HG03139 (cell line): ENCODE measurements around the gene CASP10.
A peak's percentile ranks its signal among the peaks of the same experiment; 100 is the strongest.
"Not testable (repeated sequence)": the region's sequence is repeated elsewhere in the genome, so short reads cannot be mapped to it uniquely, and the experiment has no call there.

Experiments used
- ATAC-seq: cut with Tn5 transposase; IDR thresholded peaks from one replicate; pipeline ENCODE4 v1.9.1; 2021; ENCODE audit not compliant: unreplicated experiment

CASP10 gene

GRCh38 chr2:201182650-201183364, at the start of gene CASP10:
Gene CASP10, plus strand, starts transcription at chr2:201183141. Its CDS starts 2,637 bp downstream, at chr2:201185778.
- ATAC-seq: peak; percentile 56

GRCh38 chr2:201135386-201135785, 47.6 kb upstream of the CASP10 start:
- no peak for ATAC-seq

- ATAC-seq: no peak
Measured at GRCh38 chr2:201136889-201137321, 46.0 kb upstream of the CASP10 start.

- no peak for ATAC-seq
Measured at GRCh38 chr2:201137505-201138400, 45.2 kb upstream of the CASP10 start.

- ATAC-seq: no peak
Measured at GRCh38 chr2:201138401-201138970, 44.5 kb upstream of the CASP10 start.

GRCh38 chr2:201138986-201139781, 43.8 kb upstream of the CASP10 start:
- not testable (repeated sequence) for ATAC-seq

GRCh38 chr2:201139836-201140604, 42.9 kb upstream of the CASP10 start:
- ATAC-seq: no peak

- ATAC-seq: no peak
Measured at GRCh38 chr2:201144101-201145051, 38.6 kb upstream of the CASP10 start.

- no peak for ATAC-seq
Measured at GRCh38 chr2:201148434-201148990, 34.4 kb upstream of the CASP10 start.

- ATAC-seq: no peak
Measured at GRCh38 chr2:201149064-201149820, 33.7 kb upstream of the CASP10 start.

GRCh38 chr2:201149821-201150165, 33.1 kb upstream of the CASP10 start:
- not testable (repeated sequence) for ATAC-seq

GRCh38 chr2:201150454-201151020, 32.4 kb upstream of the CASP10 start:
- ATAC-seq: no peak

- ATAC-seq: peak; percentile 54
Measured at GRCh38 chr2:201151127-201151981, 31.6 kb upstream of the CASP10 start.

- no peak for ATAC-seq
Measured at GRCh38 chr2:201152517-201152916, 30.4 kb upstream of the CASP10 start.

GRCh38 chr2:201152999-201153815, 29.7 kb upstream of the CASP10 start:
- no peak for ATAC-seq
